Naive thymus-derived CD4-positive, alpha-beta T cell (primary cell): ENCODE results near the gene CLIP4. TPM values are rescaled to one million over a fixed set of nuclear protein-coding genes. Genes with fewer than 3 reads are reported as not detected.

Experiments
- ATAC-seq: fragments of 150-1000 bp; cut with Tn5 transposase; 2 replicates; pipeline ENCODE4 v1.10.0; 2021; ENCODE audit warnings: mild to moderate bottlenecking, moderate library complexity
- CTCF ChIA-PET: fragments of 350-600 bp; sonication (Branson Sonifier 250); formaldehyde crosslinking; loops from one replicate; lab custom pipeline; 2021; ENCODE audit warnings: antibody characterized with exemption; lab: Charles Lee
- POLR2A ChIA-PET: fragments of 350-600 bp; sonication (Branson Sonifier 250); formaldehyde crosslinking; loops from one replicate; lab custom pipeline; 2021; ENCODE audit warnings: antibody characterized with exemption, inconsistent platforms; lab: Charles Lee
- DNase-seq, 9 donors: peaks; one replicate each; pipeline versions ENCODE4 v3.0.0 to v3.0.0-alpha.2; 2020 to 2022; ENCODE audit warnings: mixed read lengths in 1 of 9
- H3K27ac ChIP-seq: one replicate; pipeline ENCODE4 v1.7.0; 2013; ENCODE audit warnings: mild to moderate bottlenecking, low read depth, low read length, moderate library complexity
- H3K27me3 ChIP-seq, 2 donors: one replicate each; pipeline ENCODE4 v1.7.0; 2013; ENCODE audit warnings: low read length in 2 of 2, mild to moderate bottlenecking in 2 of 2, moderate library complexity in 2 of 2; ENCODE audit not compliant: control insufficient read depth in 2 of 2, insufficient read depth in 2 of 2
- H3K36me3 ChIP-seq, 3 experiments: 1 replicate in 2 of 3; 2 replicates in 1 of 3; pipeline ENCODE4 v1.7.0; 2013; ENCODE audit warnings: low read length in 3 of 3, mild to moderate bottlenecking in 3 of 3, moderate library complexity in 1 of 3; ENCODE audit not compliant: insufficient read depth in 3 of 3, control insufficient read depth in 2 of 3
- H3K4me1 ChIP-seq, 2 donors: one replicate each; pipeline ENCODE4 v1.7.0; 2013; ENCODE audit warnings: low read length in 2 of 2, mild to moderate bottlenecking in 2 of 2, moderate library complexity in 1 of 2; ENCODE audit not compliant: control insufficient read depth in 2 of 2, insufficient read depth in 2 of 2
- H3K4me3 ChIP-seq: 2 replicates; pipeline ENCODE4 v1.7.0; 2013; ENCODE audit warnings: mild to moderate bottlenecking, low read length
- H3K9me3 ChIP-seq, 3 experiments: 1 replicate in 2 of 3; 2 replicates in 1 of 3; pipeline ENCODE4 v1.7.0; 2013; ENCODE audit warnings: low read length in 3 of 3; ENCODE audit not compliant: control insufficient read depth in 2 of 3
- H3K27ac Mint-ChIP-seq, 9 donors: one replicate each; pipeline ENCODE4 v1.8.0; 2020 to 2022; ENCODE audit warnings: mixed read lengths in 9 of 9, mild to moderate bottlenecking in 8 of 9, moderate library complexity in 5 of 9, inconsistent platforms in 2 of 9
- H3K27me3 Mint-ChIP-seq, 5 donors: one replicate each; pipeline ENCODE4 v1.8.0; 2021 to 2022; ENCODE audit warnings: mixed read lengths in 5 of 5, mild to moderate bottlenecking in 1 of 5
- H3K36me3 Mint-ChIP-seq, 5 donors: one replicate each; pipeline ENCODE4 v1.8.0; 2020 to 2022; ENCODE audit warnings: mixed read lengths in 5 of 5, mild to moderate bottlenecking in 3 of 5, inconsistent platforms in 1 of 5
- H3K4me1 Mint-ChIP-seq, 7 donors: one replicate each; pipeline ENCODE4 v1.8.0; 2020 to 2022; ENCODE audit warnings: mixed read lengths in 7 of 7, mild to moderate bottlenecking in 3 of 7, inconsistent platforms in 1 of 7
- H3K4me3 Mint-ChIP-seq, 10 donors: one replicate each; pipeline ENCODE4 v1.8.0; 2020 to 2022; ENCODE audit warnings: mild to moderate bottlenecking in 10 of 10, mixed read lengths in 10 of 10, moderate library complexity in 6 of 10, inconsistent platforms in 2 of 10
- H3K9me3 Mint-ChIP-seq, 11 donors: one replicate each; pipeline ENCODE4 v1.8.0; 2020 to 2022; ENCODE audit warnings: mixed read lengths in 11 of 11, mild to moderate bottlenecking in 4 of 11, inconsistent platforms in 1 of 11, moderate library complexity in 1 of 11
- intact Hi-C, 2 donors: fragments of 100-400 bp; cut with micrococcal nuclease; formaldehyde crosslinking; loops; one replicate each; pipeline ENCODE4 v1.15.1; 2023
- polyA plus RNA-seq, 2 donors: library from polyadenylated mRNA; unstranded; fragments of 300-500 nt; fragmentation: Illumina TruSeq; gene quantifications; one replicate each; pipeline ENCODE4 v1.2.3, GENCODE V29; 2021
- total RNA-seq, 6 experiments: library from RNA in 5 of 6; stranded (reverse) in 5 of 6; gene quantifications; 1 replicate in 5 of 6; 2 replicates in 1 of 6; pipeline ENCODE4 v1.2.3 and lab custom pipeline; 2021 to 2026

The CLIP4 gene
- total and polyA plus RNA-seq, 7 experiments from 2014 or later, result 17.2 to 57.7 (median 45.1) TPM

- intact Hi-C loops, result no loop called here
- Mint-ChIP-seq H3K4me1 (no peaks in the 10 kb centered on the region), H3K27ac (no peak overlapping the region)
Observed at GRCh38 chr2:29071032-29071975, 43.9 kb upstream of the CLIP4 start.

DNA sequence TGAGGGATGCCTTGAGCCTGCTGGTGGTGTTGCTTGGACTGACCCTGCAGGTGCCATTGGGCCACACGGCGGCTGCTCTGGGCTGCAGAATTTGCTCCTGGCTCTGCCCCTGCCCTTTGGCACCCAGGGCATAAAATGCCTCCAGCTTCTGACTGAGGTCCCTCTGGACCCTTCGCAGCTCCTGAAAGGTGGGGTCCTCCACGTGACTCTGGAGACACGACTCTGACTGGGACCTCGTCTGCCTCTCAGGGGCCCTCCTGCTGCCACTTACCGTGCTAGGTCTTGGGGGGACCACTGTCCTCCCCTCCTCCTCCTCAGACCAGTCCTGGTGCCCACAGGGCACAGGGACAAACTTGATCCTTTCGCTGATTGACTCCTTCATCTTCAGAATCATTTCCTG is 43.0 kb upstream of the CLIP4 start:
- H3K4me1 Mint-ChIP-seq, result no peaks in the 10 kb centered on the region
- Histone ChIP-seq H3K27me3 (no peaks in the 10 kb centered on the region), H3K4me1 (no peaks in the 10 kb centered on the region), H3K27ac (no peak overlapping the region), H3K9me3 (no peaks in the 10 kb centered on the region), H3K4me3 (no peak overlapping the region), H3K36me3 (no peaks in the 10 kb centered on the region)
- no peak overlapping the region for H3K27ac Mint-ChIP-seq
- no peak overlapping the region for H3K4me3 Mint-ChIP-seq
- no peaks in the 10 kb centered on the region for H3K9me3 Mint-ChIP-seq
- ChIA-PET POLR2A (no interaction called here), CTCF (no interaction called here)
- no peaks in the 10 kb centered on the region for H3K27me3 Mint-ChIP-seq
- no peaks in the 10 kb centered on the region for H3K36me3 Mint-ChIP-seq
- intact Hi-C loops, result no loop called here
- DNase-seq (no peak), ATAC-seq (no peak)

More at GRCh38 chr2:29071032-29071975, 43.9 kb upstream of the CLIP4 start:
- POLR2A ChIA-PET, result interaction anchor here (0.9 kb wide), 1 partner anchor 39 kb away, joined by 3 read pairs; no protein-coding TSS in a partner anchor
- no peak overlapping the region for H3K4me3 Mint-ChIP-seq
- Histone ChIP-seq H3K27me3 (no peaks in the 10 kb centered on the region), H3K4me3 (no peak overlapping the region), H3K36me3 (no peaks in the 10 kb centered on the region), H3K9me3 (no peaks in the 10 kb centered on the region), H3K27ac (no peak overlapping the region), H3K4me1 (no peaks in the 10 kb centered on the region)
- ATAC-seq, result no peak
- H3K27me3 Mint-ChIP-seq, result no peaks in the 10 kb centered on the region
- DNase-seq, result no peak
- H3K36me3 Mint-ChIP-seq, result no peaks in the 10 kb centered on the region
- no peaks in the 10 kb centered on the region for H3K9me3 Mint-ChIP-seq
- CTCF ChIA-PET, result no interaction called here

- CTCF ChIA-PET, result no interaction called here
Observed at GRCh38 chr2:29072971-29073725, 42.1 kb upstream of the CLIP4 start.

DNA sequence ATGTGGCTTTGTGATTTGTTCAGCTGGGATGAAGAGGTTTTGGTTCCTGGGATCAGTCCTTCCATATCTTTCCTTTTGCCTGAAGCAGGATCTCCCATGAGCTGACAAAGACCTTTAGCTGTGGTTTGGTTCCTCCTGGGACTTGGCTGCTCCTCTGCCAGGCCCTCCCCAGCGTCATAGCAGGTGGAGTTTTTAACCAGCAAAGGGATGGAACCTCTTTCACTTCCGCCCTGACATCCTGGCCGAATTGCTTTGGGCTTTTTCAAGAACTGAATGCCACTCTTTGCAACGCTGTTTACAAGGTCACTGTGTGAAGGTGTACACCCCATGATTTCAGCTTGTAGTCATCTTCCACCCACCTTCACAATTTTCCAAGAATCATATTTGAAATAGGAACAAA is 41.3 kb upstream of the CLIP4 start:
- ATAC-seq (no peak), DNase-seq (no peak)
- ChIA-PET CTCF (no interaction called here), POLR2A (interaction anchor here (0.6 kb wide), 1 partner anchor 108 kb away, joined by 3 read pairs; no protein-coding TSS in a partner anchor)
- no peaks in the 10 kb centered on the region for H3K27me3 Mint-ChIP-seq
- Histone ChIP-seq H3K4me3 (no peak overlapping the region), H3K27me3 (no peaks in the 10 kb centered on the region), H3K4me1 (no peaks in the 10 kb centered on the region), H3K27ac (no peak overlapping the region), H3K36me3 (no peaks in the 10 kb centered on the region), H3K9me3 (no peaks in the 10 kb centered on the region)
- no peak overlapping the region for H3K4me3 Mint-ChIP-seq
- no peak overlapping the region for H3K27ac Mint-ChIP-seq
- no peaks in the 10 kb centered on the region for H3K36me3 Mint-ChIP-seq
- intact Hi-C loops, result no loop called here
- H3K9me3 Mint-ChIP-seq, result peaks cover 0 to 7% (median under 1%) of the 10 kb centered on the region in 11 donors
- H3K4me1 Mint-ChIP-seq, result no peaks in the 10 kb centered on the region

More at GRCh38 chr2:29072971-29073725, 42.1 kb upstream of the CLIP4 start:
- H3K4me3 Mint-ChIP-seq, result no peak overlapping the region
- no peaks in the 10 kb centered on the region for H3K4me1 ChIP-seq
- DNase-seq, result no peak
- no peak overlapping the region for H3K27ac Mint-ChIP-seq
- H3K9me3 Mint-ChIP-seq, result peaks cover 0 to 6% (median 0%) of the 10 kb centered on the region in 11 donors
- POLR2A ChIA-PET, result interaction anchor here (0.6 kb wide), 1 partner anchor 108 kb away, joined by 3 read pairs; no protein-coding TSS in a partner anchor
- H3K36me3 ChIP-seq, result no peaks in the 10 kb centered on the region
- H3K9me3 ChIP-seq, result no peaks in the 10 kb centered on the region
- H3K27me3 ChIP-seq, result no peaks in the 10 kb centered on the region
- ATAC-seq, result no peak
- intact Hi-C loops, result no loop called here
- no peaks in the 10 kb centered on the region for H3K4me1 Mint-ChIP-seq
- no peaks in the 10 kb centered on the region for H3K27me3 Mint-ChIP-seq
- no peaks in the 10 kb centered on the region for H3K36me3 Mint-ChIP-seq
- H3K27ac ChIP-seq, result no peak overlapping the region
- H3K4me3 ChIP-seq, result no peak overlapping the region

DNA sequence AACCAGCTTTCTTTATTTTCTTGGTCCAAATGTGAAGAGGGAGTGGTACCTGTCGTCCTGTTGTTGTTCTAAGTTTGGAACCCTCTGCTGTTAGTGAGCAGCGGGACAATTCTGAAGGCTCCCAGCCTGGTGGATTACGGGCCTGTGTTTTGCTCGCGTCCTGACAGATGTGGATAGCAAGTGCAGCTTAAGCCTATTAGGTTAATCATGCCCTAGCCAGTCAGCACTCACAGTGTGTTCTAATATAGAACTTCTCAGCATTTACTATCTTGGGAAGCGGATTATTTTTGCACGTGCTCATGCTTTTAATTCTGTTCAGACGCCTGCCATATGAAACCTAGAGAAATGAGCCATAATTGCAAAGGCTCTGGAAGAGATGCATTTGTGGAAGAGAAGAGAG is 40.8 kb upstream of the CLIP4 start, which contains the start of gene PCARE:
TSS of gene PCARE (minus strand) at position 113 of the 400 bp plus-strand sequence. CDS start 262 bp downstream, outside the sequence.
- Mint-ChIP-seq H3K4me3 (no peak within 1 kb of the TSS), H3K36me3 (no peaks in the 10 kb centered on the region), H3K9me3 (peaks cover 0 to 11% (median 2%) of the 10 kb centered on the region in 11 donors), H3K4me1 (no peaks in the 10 kb centered on the region), H3K27me3 (no peaks in the 10 kb centered on the region), H3K27ac (no peak within 1 kb of the TSS)
- H3K27me3 ChIP-seq, result no peaks in the 10 kb centered on the region
- CTCF ChIA-PET, result no interaction called here
- DNase-seq (no peak), ATAC-seq (no peak)
- no peak within 1 kb of the TSS for H3K27ac ChIP-seq
- H3K4me3 ChIP-seq, result no peak within 1 kb of the TSS
- intact Hi-C loops, result no loop called here
- H3K36me3 ChIP-seq, result no peaks in the 10 kb centered on the region
- no peaks in the 10 kb centered on the region for H3K9me3 ChIP-seq
- H3K4me1 ChIP-seq, result no peaks in the 10 kb centered on the region
- POLR2A ChIA-PET, result no interaction called here

DNA sequence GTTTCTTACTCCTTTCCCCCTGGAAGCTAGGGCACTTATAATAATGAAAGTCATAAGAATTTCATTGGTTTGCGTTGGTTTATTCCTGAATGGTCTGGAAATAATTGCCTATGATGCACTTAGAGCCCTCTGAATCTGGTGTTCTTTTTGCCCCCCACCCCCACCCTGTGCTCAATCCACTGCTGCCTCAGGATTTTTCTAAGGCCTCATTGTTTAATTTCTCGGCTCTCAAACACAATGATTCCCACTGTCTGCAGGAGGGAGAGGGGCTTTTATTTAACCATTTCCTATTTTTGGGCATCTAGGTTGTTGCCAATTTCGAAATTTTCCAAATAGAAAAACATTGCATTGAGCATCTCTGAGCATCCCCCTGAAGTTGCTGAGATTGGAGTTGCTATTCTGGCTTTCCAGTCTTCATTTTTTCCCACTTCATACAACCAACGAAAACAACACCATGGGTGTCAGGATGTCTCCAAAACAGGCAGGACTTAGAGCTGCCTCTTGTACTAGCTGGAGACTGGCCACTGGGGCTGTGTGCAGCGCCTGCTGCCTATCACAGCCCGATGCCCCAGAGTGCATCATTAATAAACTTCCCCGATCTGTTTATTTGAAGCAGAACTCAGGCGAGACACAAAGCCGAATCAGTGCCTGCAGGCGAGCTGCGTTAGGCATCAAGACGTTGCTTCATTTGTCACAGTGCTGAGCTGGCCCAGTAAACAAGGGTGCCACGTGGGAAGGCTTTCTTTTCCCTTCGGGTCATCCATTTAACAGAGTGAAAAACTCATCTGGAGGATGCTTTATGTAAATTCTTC is 39.1 kb upstream of the CLIP4 start:
- intact Hi-C loops, result no loop called here
- Histone ChIP-seq H3K9me3 (peaks cover 0 to 11% (median 0%) of the 10 kb centered on the region in 3 experiments), H3K4me1 (no peaks in the 10 kb centered on the region), H3K27ac (no peak overlapping the region), H3K36me3 (no peaks in the 10 kb centered on the region), H3K4me3 (no peak overlapping the region), H3K27me3 (no peaks in the 10 kb centered on the region)
- DNase-seq, result no peak
- ChIA-PET POLR2A (no interaction called here), CTCF (no interaction called here)
- H3K4me1 Mint-ChIP-seq, result no peaks in the 10 kb centered on the region
- ATAC-seq, result no peak
- H3K9me3 Mint-ChIP-seq, result peaks cover 0 to 11% (median 3%) of the 10 kb centered on the region in 11 donors
- H3K27ac Mint-ChIP-seq, result no peak overlapping the region
- no peak overlapping the region for H3K4me3 Mint-ChIP-seq
- H3K27me3 Mint-ChIP-seq, result no peaks in the 10 kb centered on the region
- no peaks in the 10 kb centered on the region for H3K36me3 Mint-ChIP-seq
